Measurements from ENCODE around the gene SNX27.

DNA sequence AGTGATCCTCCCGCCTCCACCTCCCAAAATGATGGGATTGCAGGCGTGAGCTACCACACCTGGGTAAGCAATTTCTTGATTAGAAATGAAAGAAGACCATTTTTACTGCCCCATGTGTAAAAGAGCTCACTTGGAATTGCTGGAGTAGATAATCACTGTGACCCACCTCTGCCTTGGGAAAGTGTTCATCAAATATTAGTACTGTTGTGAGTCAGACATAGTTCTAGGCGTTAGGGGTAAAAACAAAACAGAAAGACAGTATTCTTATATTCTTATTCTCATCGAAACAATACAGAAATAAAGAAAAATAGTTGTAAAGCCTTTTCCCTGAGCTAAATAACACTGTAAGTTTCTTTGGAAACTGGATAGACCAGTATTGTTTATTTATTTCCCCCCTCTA, 68.5 kb downstream of the SNX27 start:
- TF ChIP-seq, protein P1, sequence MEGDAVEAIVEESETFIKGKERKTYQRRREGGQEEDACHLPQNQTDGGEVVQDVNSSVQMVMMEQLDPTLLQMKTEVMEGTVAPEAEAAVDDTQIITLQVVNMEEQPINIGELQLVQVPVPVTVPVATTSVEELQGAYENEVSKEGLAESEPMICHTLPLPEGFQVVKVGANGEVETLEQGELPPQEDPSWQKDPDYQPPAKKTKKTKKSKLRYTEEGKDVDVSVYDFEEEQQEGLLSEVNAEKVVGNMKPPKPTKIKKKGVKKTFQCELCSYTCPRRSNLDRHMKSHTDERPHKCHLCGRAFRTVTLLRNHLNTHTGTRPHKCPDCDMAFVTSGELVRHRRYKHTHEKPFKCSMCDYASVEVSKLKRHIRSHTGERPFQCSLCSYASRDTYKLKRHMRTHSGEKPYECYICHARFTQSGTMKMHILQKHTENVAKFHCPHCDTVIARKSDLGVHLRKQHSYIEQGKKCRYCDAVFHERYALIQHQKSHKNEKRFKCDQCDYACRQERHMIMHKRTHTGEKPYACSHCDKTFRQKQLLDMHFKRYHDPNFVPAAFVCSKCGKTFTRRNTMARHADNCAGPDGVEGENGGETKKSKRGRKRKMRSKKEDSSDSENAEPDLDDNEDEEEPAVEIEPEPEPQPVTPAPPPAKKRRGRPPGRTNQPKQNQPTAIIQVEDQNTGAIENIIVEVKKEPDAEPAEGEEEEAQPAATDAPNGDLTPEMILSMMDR (conservative IDR thresholded peaks at IDR 0.05 in 1 of 2, IDR thresholded peaks at IDR 0.05 in 1 of 2; ENCODE audit: extremely low read depth in 1 of 2, insufficient read depth in 1 of 2, low read depth in 1 of 2, low read length in 2 of 2) = no peak
- TF ChIP-seq EZH2 (IDR thresholded peaks at IDR 0.05; ENCODE audit: borderline replicate concordance, low read length) = no peak
